ENCODE measurements around the gene MYOM1. TPM values are rescaled to one million over a fixed set of nuclear protein-coding genes. Genes with fewer than 3 reads are reported as not detected.
"Not testable (repeated sequence)": the region's sequence is repeated elsewhere in the genome, so short reads cannot be mapped to it uniquely, and the experiment has no call there.

The MYOM1 gene
- total and polyA plus RNA-seq, 7 donors: 3.3 to 37.7 (median 17.3) TPM

GRCh38 chr18:3029215-3029952 is 190.4 kb downstream of the MYOM1 start:
- intact Hi-C loops (cut with DNase I): no loop called here
- Histone ChIP-seq H3K4me3 (no peak overlapping the region), H3K27ac (peak overlapping the region; percentile 4 to 74 (median 48)), H3K9me3 (no peaks in the 10 kb centered on the region), H3K36me3 (no peaks in the 10 kb centered on the region), H3K4me1 (peaks cover 0 to 39% (median 26%) of the 10 kb centered on the region in 4 donors), H3K27me3 (no peaks in the 10 kb centered on the region)
- WGBS, 2 donors: 17 to 44% methylated on average over 12 of the region's 12 CpGs
- TF ChIP-seq CTCF (IDR thresholded peaks at IDR 0.05) (no peak), POLR2A (IDR thresholded peaks at IDR 0.05) (no peak), EP300 (IDR thresholded peaks at IDR 0.05) (peak in 1 of 4 donors; percentile 10), POLR2AphosphoS5 (IDR thresholded peaks at IDR 0.05) (no peak)
- no peak for DNase-seq

GRCh38 chr18:3028115-3028514 is 191.7 kb downstream of the MYOM1 start:
- H3K27me3 ChIP-seq; H3K4me3 ChIP-seq; H3K9me3 ChIP-seq; DNase-seq; H3K36me3 ChIP-seq; intact Hi-C loops (cut with DNase I): not testable (repeated sequence)
- 84 to 94% methylated on average over 3 of the region's 3 CpGs for WGBS, 2 donors
- H3K4me1 ChIP-seq: peaks cover 0 to 39% (median 26%) of the 10 kb centered on the region in 4 donors
- peak overlapping the region; percentile 49 to 74 (median 62) for H3K27ac ChIP-seq

- intact Hi-C loops (cut with DNase I): no loop called here
- H3K27ac ChIP-seq: peak overlapping the region; percentile 49 to 74 (median 62)
- TF ChIP-seq POLR2A (IDR thresholded peaks at IDR 0.05) (no peak), POLR2AphosphoS5 (IDR thresholded peaks at IDR 0.05) (no peak), EP300 (IDR thresholded peaks at IDR 0.05) (no peak), CTCF (IDR thresholded peaks at IDR 0.05) (no peak)
- no peaks in the 10 kb centered on the region for H3K36me3 ChIP-seq
- peaks cover 0 to 39% (median 26%) of the 10 kb centered on the region in 4 donors for H3K4me1 ChIP-seq
- H3K9me3 ChIP-seq: no peaks in the 10 kb centered on the region
- H3K27me3 ChIP-seq: no peaks in the 10 kb centered on the region
- no peak overlapping the region for H3K4me3 ChIP-seq
- WGBS, 2 donors: 79 to 80% methylated on average over 11 of the region's 11 CpGs
- no peak for DNase-seq
These were observed 192.3 kb downstream of the MYOM1 start for GRCh38 chr18:3027370-3027891.

GRCh38 chr18:3025544-3025943 is 194.2 kb downstream of the MYOM1 start:
- WGBS, 2 donors: 84 to 91% methylated on average over 2 of the region's 2 CpGs
- intact Hi-C loops (cut with DNase I): no loop called here

GRCh38 chr18:3023603-3024002 is 196.2 kb downstream of the MYOM1 start:
- not testable (repeated sequence) for H3K27me3 ChIP-seq, H3K9me3 ChIP-seq, H3K36me3 ChIP-seq, H3K27ac ChIP-seq, DNase-seq, H3K4me3 ChIP-seq
- intact Hi-C loops (cut with DNase I): loop anchor here (5.0 kb wide), 1 partner anchor 429 kb away; the partner anchor contains the start of gene TGIF1
- 93 to 95% methylated on average over 5 of the region's 5 CpGs for WGBS, 2 donors
- peaks cover 0 to 23% (median 13%) of the 10 kb centered on the region in 4 donors for H3K4me1 ChIP-seq

More at GRCh38 chr18:3025544-3025943, 194.2 kb downstream of the MYOM1 start:
- Histone ChIP-seq H3K9me3 (no peaks in the 10 kb centered on the region), H3K27ac (no peak overlapping the region), H3K4me3 (no peak overlapping the region), H3K4me1 (peaks cover 0 to 39% (median 26%) of the 10 kb centered on the region in 4 donors), H3K36me3 (no peaks in the 10 kb centered on the region), H3K27me3 (no peaks in the 10 kb centered on the region)
- TF ChIP-seq POLR2A (IDR thresholded peaks at IDR 0.05): no peak
- TF ChIP-seq EP300 (IDR thresholded peaks at IDR 0.05): no peak
- no peak for DNase-seq

Small RNA genes within 50 kb of the gene (small RNA-seq; reads per million reads assigned to genes)
- 0 reads per million in 3 donors for gene RF00156
- gene RNU7-25P: 0 reads per million in 3 donors

Other genes with a start within 250 kb of the MYOM1 start
- 10 to 100 TPM; 13.6 to 31.5 (median 18.0) TPM for gene LPIN2, start 206.8 kb downstream of the MYOM1 start, total RNA-seq
- 10 to 100 TPM; 16.2 to 34.9 (median 28.5) TPM for gene LPIN2, start 206.8 kb downstream of the MYOM1 start, polyA plus RNA-seq
- gene MYL12A, start 27.8 kb upstream of the MYOM1 start, total RNA-seq: 100 to 1,000 TPM; 165 to 208 (median 186) TPM
- 1,000 to 10,000 TPM in 1 of 3 donors, 100 to 1,000 TPM in 2; 558 to 1,173 (median 876) TPM for gene MYL12A, start 27.8 kb upstream of the MYOM1 start, polyA plus RNA-seq
- 100 to 1,000 TPM; 155 to 227 (median 181) TPM for gene MYL12B, start 42.2 kb upstream of the MYOM1 start, total RNA-seq
- 1,000 to 10,000 TPM in 2 of 3 donors, 100 to 1,000 TPM in 1; 696 to 1,674 (median 1,233) TPM for gene MYL12B, start 42.2 kb upstream of the MYOM1 start, polyA plus RNA-seq
- 10 to 100 TPM; 32.1 to 80.6 (median 50.6) TPM for gene TGIF1, start 230.2 kb upstream of the MYOM1 start, total RNA-seq
- gene TGIF1, start 230.2 kb upstream of the MYOM1 start, polyA plus RNA-seq: 10 to 100 TPM; 34.7 to 72.1 (median 40.9) TPM

Data from sigmoid colon (tissue), 7 donors.